H9 (cell line): Measurements from ENCODE around the gene SLC16A1. TPM values are rescaled to one million over a fixed set of nuclear protein-coding genes. Genes with fewer than 3 reads are reported as not detected.

Experiments
- DNase-seq: peaks from one replicate; pipeline ENCODE4 v3.0.0-alpha.2; 2017
- H2AFZ ChIP-seq: one replicate; pipeline ENCODE4 v1.6.1; 2013; ENCODE audit warnings: mild to moderate bottlenecking, low read length, control low read depth, moderate library complexity
- H2AK5ac ChIP-seq: 2 replicates; pipeline ENCODE4 v1.6.1; 2013; ENCODE audit warnings: low read length, control low read depth, mixed read lengths; ENCODE audit not compliant: insufficient read length
- H2BK120ac ChIP-seq: one replicate; pipeline ENCODE4 v1.6.1; 2013; ENCODE audit warnings: low read depth, mild to moderate bottlenecking, low read length, control low read depth, inconsistent platforms; ENCODE audit not compliant: poor library complexity, severe bottlenecking
- H2BK12ac ChIP-seq: 2 replicates; pipeline ENCODE4 v1.6.1; 2013; ENCODE audit warnings: low read length, control low read depth, mixed read lengths, low read depth; ENCODE audit not compliant: insufficient read length
- H2BK15ac ChIP-seq: 2 replicates; pipeline ENCODE4 v1.6.1; 2013; ENCODE audit warnings: low read depth, low read length, control low read depth
- H2BK20ac ChIP-seq: one replicate; pipeline ENCODE4 v1.6.1; 2013; ENCODE audit warnings: low read depth, mild to moderate bottlenecking, low read length, control low read depth, inconsistent platforms; ENCODE audit not compliant: poor library complexity, severe bottlenecking
- H2BK5ac ChIP-seq: 2 replicates; pipeline ENCODE4 v1.6.1; 2013; ENCODE audit warnings: low read length, control low read depth, mixed read lengths; ENCODE audit not compliant: insufficient read length
- H3K14ac ChIP-seq: 2 replicates; pipeline ENCODE4 v1.6.1; 2013; ENCODE audit warnings: low read length, control low read depth; ENCODE audit not compliant: insufficient read depth
- H3K18ac ChIP-seq: 2 replicates; pipeline ENCODE4 v1.6.1; 2013; ENCODE audit warnings: low read depth, mild to moderate bottlenecking, mixed read lengths, low read length, control low read depth; ENCODE audit not compliant: insufficient read length
- H3K23ac ChIP-seq: 2 replicates; pipeline ENCODE4 v1.6.1; 2013; ENCODE audit warnings: low read length, control low read depth, mixed read lengths, low read depth; ENCODE audit not compliant: insufficient read length
- H3K23me2 ChIP-seq: 2 replicates; pipeline ENCODE4 v1.6.1; 2013; ENCODE audit warnings: low read depth, mild to moderate bottlenecking, mixed read lengths, low read length, control low read depth; ENCODE audit not compliant: insufficient read length, poor library complexity, severe bottlenecking
- H3K27ac ChIP-seq: 2 replicates; pipeline ENCODE4 v1.5.1; 2013; ENCODE audit warnings: low read length, control low read depth, mixed read lengths, low read depth; ENCODE audit not compliant: insufficient read length
- H3K27me3 ChIP-seq: 2 replicates; pipeline ENCODE4 v1.6.1; 2013; ENCODE audit warnings: low read length, control low read depth, inconsistent platforms; ENCODE audit not compliant: insufficient read depth
- H3K4ac ChIP-seq: 2 replicates; pipeline ENCODE4 v1.6.1; 2013; ENCODE audit warnings: low read depth, mild to moderate bottlenecking, control low read depth, inconsistent platforms, low read length, moderate library complexity
- H3K4me1 ChIP-seq: 2 replicates; pipeline ENCODE4 v1.6.1; 2013; ENCODE audit warnings: low read length, control low read depth, inconsistent platforms; ENCODE audit not compliant: insufficient read depth
- H3K4me2 ChIP-seq: 2 replicates; pipeline ENCODE4 v1.6.1; 2013; ENCODE audit warnings: low read length, control low read depth, mixed read lengths; ENCODE audit not compliant: insufficient read length, insufficient read depth
- H3K56ac ChIP-seq: 2 replicates; pipeline ENCODE4 v1.6.1; 2013; ENCODE audit warnings: low read depth, mild to moderate bottlenecking, mixed read lengths, low read length, control low read depth; ENCODE audit not compliant: insufficient read length
- H3K79me1 ChIP-seq: 2 replicates; pipeline ENCODE4 v1.6.1; 2013; ENCODE audit warnings: low read depth, mild to moderate bottlenecking, moderate library complexity, low read length, control low read depth, inconsistent platforms; ENCODE audit not compliant: insufficient read depth, poor library complexity, severe bottlenecking
- H3K79me2 ChIP-seq: 2 replicates; pipeline ENCODE4 v1.6.1; 2013; ENCODE audit warnings: low read length, control low read depth, inconsistent platforms; ENCODE audit not compliant: insufficient read depth
- H3K9ac ChIP-seq: 2 replicates; pipeline ENCODE4 v1.6.1; 2013; ENCODE audit warnings: low read length, control low read depth, mixed read lengths; ENCODE audit not compliant: insufficient read length; ENCODE audit errors: extremely low read depth
- H3K9me3 ChIP-seq: one replicate; pipeline ENCODE4 v1.6.1; 2013; ENCODE audit warnings: low read depth, low read length, inconsistent platforms; ENCODE audit not compliant: control insufficient read depth
- H3T11ph ChIP-seq: one replicate; pipeline ENCODE4 v1.6.1; 2013; ENCODE audit warnings: mild to moderate bottlenecking, low read length, control low read depth, inconsistent platforms
- H4K20me1 ChIP-seq: one replicate; pipeline ENCODE4 v1.6.1; 2013; ENCODE audit not compliant: control insufficient read depth, insufficient read length, insufficient read depth
- H4K5ac ChIP-seq: 2 replicates; pipeline ENCODE4 v1.6.1; 2013; ENCODE audit warnings: low read depth, mild to moderate bottlenecking, mixed read lengths, low read length, control low read depth; ENCODE audit not compliant: insufficient read length
- H4K8ac ChIP-seq: replicated peaks from 2 replicates; pipeline ENCODE4 v1.6.1; 2013; ENCODE audit warnings: low read length, control low read depth, mixed read lengths, low read depth; ENCODE audit not compliant: insufficient read length
- H4K91ac ChIP-seq: 2 replicates; pipeline ENCODE4 v1.6.1; 2013; ENCODE audit warnings: low read depth, mild to moderate bottlenecking, moderate library complexity, mixed read lengths, low read length, control low read depth; ENCODE audit not compliant: insufficient read length
- H3K27ac Mint-ChIP-seq, 3 experiments: 2 replicates in 2 of 3; 3 replicates in 1 of 3; pipeline ENCODE4 v1.8.0; 2020 to 2021; ENCODE audit warnings: mixed read lengths in 3 of 3, mild to moderate bottlenecking in 1 of 3, moderate library complexity in 1 of 3
- H3K27me3 Mint-ChIP-seq: 2 replicates; pipeline ENCODE4 v1.8.0; 2021; ENCODE audit warnings: low read depth, mild to moderate bottlenecking, moderate library complexity, mixed read lengths
- H3K36me3 Mint-ChIP-seq, 3 experiments: 2 replicates in 2 of 3; 3 replicates in 1 of 3; pipeline ENCODE4 v1.8.0; 2020 to 2021; ENCODE audit warnings: low read depth in 3 of 3, mixed read lengths in 3 of 3; ENCODE audit not compliant: insufficient read depth in 1 of 3
- H3K4me1 Mint-ChIP-seq, 2 experiments: 2 replicates each; pipeline ENCODE4 v1.8.0; 2020; ENCODE audit warnings: mixed read lengths in 2 of 2
- H3K4me3 Mint-ChIP-seq, 2 experiments: 2 replicates in 1 of 2; 3 replicates in 1 of 2; pipeline ENCODE4 v1.8.0; 2020 to 2021; ENCODE audit warnings: mild to moderate bottlenecking in 2 of 2, mixed read lengths in 2 of 2, moderate library complexity in 1 of 2
- H3K9me3 Mint-ChIP-seq, 2 experiments: 2 replicates in 1 of 2; 3 replicates in 1 of 2; pipeline ENCODE4 v1.8.0; 2020; ENCODE audit warnings: mild to moderate bottlenecking in 2 of 2, mixed read lengths in 2 of 2, moderate library complexity in 1 of 2
- CTCF ChIP-seq: fragments of 200-600 bp; sonication (generic); conservative IDR thresholded peaks from 3 replicates; pipeline ENCODE4 v1.8.0; 2021; ENCODE audit warnings: antibody characterized with exemption, mild to moderate bottlenecking
- WGBS: extraction: QIAGEN DNeasy Blood & Tissue Kit; methylation state at CpG from one replicate; pipeline ENCODE4 v1.1.7; 2013; ENCODE audit warnings: missing lambda C conversion rate, low lambda C conversion rate, mixed read lengths; ENCODE audit not compliant: insufficient read length; ENCODE audit errors: extremely low coverage; 5-methylcytosine and 5-hydroxymethylcytosine counted together
- total RNA-seq: library from RNA; stranded (reverse); gene quantifications from 2 replicates; pipeline ENCODE4 v1.2.1, GENCODE V29; 2021

Gene SLC16A1
- total RNA-seq, 1 experiment from 2014 or later, result 381 TPM

- Mint-ChIP-seq H3K27me3 (no peaks in the 10 kb centered on the region), H3K4me1 (no peaks in the 10 kb centered on the region; a peak in 1 of 4 replicates), H3K9me3 (no peaks in the 10 kb centered on the region), H3K36me3 (peaks cover 11 to 21% (median 17%) of the 10 kb centered on the region in 3 experiments; a peak in 6 of 7 replicates), H3K4me3 (no peak overlapping the region), H3K27ac (no peak overlapping the region)
- Histone ChIP-seq H4K91ac (no peak overlapping the region), H4K20me1 (no peaks in the 10 kb centered on the region), H3T11ph (no peak overlapping the region), H3K4me2 (no peak overlapping the region), H3K79me2 (no peaks in the 10 kb centered on the region), H3K9ac (no peak overlapping the region), H3K23me2 (no peaks in the 10 kb centered on the region), H2BK5ac (no peak overlapping the region), H2AK5ac (no peak overlapping the region), H4K8ac (no peak overlapping the region), H3K14ac (no peak overlapping the region), H3K56ac (no peak overlapping the region), H3K18ac (no peak overlapping the region), H3K9me3 (no peaks in the 10 kb centered on the region), H2AFZ (no peak overlapping the region), H2BK120ac (no peak overlapping the region), H3K4me1 (no peaks in the 10 kb centered on the region), H2BK12ac (no peak overlapping the region), H2BK20ac (no peak overlapping the region), H3K27ac (no peak overlapping the region), H4K5ac (no peak overlapping the region), H2BK15ac (no peak overlapping the region), H3K27me3 (no peaks in the 10 kb centered on the region), H3K79me1 (no peaks in the 10 kb centered on the region), H3K23ac (no peak overlapping the region), H3K4ac (no peak overlapping the region)
- no peak for TF ChIP-seq CTCF
- DNase-seq, result no peak
- no CpG with 5 or more reads among the region's 1 CpG for WGBS
Observed at GRCh38 chr1:112974646-112975045, 18.6 kb upstream of the SLC16A1 start.
